ENCODE data around the gene GRK6.

GRK6 gene

DNA sequence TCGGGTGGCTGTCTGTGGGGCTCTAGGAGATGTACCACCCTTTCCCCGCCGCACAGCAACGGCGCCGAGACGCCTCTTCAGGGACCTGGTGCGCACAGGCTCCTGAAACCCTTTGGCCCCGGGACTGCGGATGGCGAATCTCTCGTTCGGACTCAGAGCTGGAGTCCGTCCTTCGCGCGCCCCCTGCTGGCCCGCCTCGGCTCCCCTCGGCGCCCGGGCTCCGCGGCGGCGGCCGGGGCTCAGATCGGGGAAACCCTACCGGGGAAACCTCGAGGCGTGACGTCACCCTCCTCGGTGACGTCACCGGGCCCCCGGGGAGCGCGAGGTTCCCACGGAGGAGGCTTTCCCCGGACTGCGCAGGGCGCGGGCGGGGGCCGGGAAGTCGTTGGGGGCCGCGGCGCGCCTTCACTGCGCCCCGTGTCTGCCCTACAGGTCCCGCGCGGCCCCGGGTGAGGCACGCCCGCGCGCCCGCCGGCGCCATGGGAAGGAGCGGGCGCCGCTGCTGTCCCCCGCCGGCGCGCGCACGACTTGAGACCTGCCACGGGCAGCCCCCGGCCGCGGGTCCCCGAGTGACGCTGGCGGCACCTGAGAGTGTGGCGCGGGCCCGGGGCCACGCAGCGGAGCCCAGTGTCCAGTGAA lies 28.0 kb downstream of the GRK6 start:
- peak; percentile 98 for DNase-seq (ENCODE audit: low spot score)

DNA sequence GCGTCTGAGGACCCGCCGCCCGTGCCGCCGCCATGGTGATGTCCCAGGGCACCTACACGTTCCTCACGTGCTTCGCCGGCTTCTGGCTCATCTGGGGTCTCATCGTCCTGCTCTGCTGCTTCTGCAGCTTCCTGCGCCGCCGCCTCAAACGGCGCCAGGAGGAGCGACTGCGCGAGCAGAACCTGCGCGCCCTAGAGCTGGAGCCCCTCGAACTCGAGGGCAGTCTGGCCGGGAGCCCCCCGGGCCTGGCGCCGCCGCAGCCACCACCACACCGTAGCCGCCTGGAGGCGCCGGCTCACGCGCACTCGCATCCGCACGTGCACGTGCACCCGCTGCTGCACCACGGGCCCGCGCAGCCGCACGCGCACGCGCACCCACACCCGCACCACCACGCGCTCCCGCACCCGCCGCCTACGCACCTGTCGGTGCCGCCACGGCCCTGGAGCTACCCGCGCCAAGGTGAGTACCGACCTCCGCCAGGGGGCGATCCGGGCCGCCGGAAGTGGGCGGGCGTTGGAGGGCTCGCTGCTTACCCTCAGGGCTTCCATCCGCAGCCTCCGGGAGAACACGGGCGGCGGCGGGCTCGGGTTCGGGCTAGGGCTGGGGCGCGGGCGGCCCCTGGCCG lies 28.7 kb downstream of the GRK6 start:
- peak; percentile 77 for DNase-seq (ENCODE audit: low spot score)

DNA sequence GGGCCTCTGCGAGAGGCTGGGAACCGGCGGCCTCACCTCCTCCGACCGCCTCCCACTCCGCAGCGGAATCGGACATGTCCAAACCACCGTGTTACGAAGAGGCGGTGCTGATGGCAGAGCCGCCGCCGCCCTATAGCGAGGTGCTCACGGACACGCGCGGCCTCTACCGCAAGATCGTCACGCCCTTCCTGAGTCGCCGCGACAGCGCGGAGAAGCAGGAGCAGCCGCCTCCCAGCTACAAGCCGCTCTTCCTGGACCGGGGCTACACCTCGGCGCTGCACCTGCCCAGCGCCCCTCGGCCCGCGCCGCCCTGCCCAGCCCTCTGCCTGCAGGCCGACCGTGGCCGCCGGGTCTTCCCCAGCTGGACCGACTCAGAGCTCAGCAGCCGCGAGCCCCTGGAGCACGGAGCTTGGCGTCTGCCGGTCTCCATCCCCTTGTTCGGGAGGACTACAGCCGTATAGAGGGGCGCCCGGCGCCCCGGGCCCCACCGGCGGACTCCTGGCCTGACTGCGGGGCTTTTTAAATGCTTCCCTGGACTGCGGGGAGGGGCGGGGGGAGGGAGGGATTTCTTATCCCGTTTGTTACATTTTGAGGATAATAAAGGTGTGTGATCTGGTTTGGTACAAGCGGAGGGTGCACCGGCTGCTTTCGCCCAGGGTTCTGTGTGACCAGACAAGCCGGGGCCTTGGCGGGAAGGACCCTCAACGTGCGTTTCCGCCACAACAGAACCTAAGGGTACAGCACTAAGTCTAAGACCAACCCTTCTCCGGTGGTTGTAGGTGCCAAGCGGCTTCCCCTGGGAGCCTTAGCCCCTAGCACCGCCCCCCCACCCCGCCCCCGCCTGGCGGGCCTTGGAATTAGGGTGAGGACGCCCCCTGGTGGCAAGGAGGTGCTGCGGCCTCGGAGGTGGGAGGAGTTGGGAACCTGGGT lies 29.4 kb downstream of the GRK6 start:
- peak; percentile 96 for DNase-seq (ENCODE audit: low spot score)

DNA sequence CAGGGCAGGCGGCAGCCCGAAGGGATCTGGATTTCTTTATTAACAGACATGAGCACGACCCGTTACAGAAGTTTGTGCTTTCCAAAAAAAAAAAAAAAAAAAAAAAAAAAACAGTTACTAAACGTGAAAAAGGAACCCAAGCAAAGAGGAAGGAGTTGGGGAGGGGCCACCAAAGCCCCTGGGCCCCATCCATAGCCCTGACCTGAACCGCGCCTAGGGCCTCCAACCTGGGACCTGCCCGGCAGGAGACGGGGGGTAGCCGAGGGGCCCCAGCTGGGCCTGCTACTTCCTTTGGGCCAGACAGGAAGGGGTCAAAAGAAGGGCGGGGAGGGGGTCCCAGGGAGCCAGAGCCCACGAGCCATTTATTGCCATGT lies 30.1 kb downstream of the GRK6 start:
- DNase-seq (ENCODE audit: low spot score), result no peak

DNA sequence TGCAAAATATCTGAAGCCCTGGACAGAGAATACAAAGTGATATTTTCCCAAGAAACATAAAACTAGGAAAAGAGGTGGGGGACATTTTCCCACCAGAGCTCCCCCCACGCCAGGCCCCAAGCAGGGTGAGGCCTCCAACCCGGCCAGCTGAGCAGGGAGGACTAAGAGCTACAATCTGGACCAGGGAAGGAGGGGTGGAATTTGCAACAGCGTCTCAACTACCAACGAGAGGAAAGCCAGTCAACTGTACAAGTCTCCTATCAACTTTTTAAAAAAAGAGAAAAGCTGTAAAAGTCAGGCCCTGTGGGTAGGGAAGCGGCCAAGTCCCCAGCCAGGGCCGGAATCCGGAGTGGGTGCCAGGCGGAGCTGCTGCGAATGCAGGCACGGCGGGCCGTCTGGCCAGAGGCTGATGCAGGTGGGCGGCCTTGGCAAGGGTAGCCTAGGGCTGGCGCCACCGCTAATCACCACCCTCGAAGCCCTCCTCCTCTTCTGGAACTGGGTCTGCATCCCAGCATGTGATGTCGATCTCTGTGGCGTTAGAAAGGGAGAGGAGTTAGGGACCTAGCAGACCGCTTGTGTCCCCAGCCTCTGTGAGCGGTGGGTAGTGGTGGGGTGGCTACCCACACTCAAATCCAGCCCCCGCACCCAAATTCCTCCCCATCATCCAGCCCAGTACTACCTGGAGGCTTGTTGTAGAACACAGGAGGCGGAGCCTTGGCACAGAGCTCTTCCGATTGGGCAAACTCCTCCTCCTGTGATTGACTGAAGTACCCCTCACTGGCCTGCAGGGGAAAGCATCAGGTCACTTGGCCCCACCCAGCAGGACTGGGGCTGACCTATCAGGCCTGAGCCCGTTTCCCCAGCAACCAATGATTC lies 30.7 kb downstream of the GRK6 start:
- DNase-seq (ENCODE audit: low spot score), result peak; percentile 98

DNA sequence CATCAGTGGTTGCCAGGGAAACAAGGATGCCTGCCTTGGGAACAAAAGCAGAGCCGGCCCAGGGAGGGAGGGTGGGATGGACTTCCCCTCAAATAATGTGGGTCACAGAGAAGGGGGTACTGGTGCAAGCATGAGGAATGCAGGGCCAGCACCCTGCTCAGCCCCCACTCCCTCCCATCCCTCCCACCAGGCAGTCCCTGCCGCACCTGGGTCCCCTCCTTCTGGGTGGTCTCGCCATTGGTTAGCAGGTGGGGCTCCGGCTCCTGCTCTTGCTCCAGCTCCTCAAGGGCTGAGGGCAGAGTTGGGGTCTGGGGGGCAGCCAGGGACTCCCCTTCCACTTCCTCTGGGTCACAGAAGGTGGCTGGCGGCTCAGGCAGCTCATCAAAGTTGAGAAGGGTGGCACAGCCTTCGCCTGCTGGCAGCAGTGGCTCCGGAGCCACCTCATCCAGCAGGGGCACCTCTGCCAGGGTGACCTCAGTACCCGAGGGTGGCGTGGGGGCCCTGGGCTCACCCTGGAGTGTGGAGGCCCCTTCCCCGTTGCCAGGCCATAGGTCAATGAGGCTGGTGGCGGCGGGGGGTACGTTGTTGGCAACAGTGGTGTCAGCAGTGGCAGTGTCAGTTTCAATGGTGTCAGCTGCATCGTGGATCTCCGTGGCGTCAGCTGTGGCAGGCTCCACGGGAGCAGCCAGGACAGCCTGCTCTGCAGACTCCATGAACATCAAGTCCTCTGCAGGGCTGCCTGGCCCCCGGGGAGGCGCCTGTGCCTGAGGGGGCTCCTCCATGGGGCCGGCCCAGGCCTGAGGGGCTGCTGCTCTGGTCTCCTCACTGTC lies 31.6 kb downstream of the GRK6 start:
- no peak for DNase-seq (ENCODE audit: low spot score)

DNA sequence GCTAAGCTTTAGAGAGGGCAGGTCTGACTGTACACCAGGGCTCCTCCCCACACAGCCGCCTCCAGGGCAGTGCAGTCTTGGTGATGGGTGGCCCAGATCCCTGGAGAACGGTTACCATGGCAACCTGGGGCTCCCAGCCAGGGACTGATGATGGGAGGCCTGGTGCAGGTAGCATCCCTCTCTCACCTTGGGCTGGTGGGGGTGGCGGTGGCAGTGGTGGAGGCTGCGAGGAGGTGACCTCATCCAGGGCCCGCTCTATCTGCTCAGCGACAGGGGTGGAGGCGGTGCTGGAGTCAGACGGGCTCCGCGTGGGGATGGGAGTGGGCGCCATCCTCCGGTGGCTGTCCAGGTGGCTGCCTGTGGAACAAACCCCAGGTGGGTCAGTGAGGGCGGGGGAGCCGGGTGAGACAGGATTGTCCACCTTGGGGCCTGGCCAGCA lies 32.5 kb downstream of the GRK6 start:
- peak; percentile 60 for DNase-seq (ENCODE audit: low spot score)

DNA sequence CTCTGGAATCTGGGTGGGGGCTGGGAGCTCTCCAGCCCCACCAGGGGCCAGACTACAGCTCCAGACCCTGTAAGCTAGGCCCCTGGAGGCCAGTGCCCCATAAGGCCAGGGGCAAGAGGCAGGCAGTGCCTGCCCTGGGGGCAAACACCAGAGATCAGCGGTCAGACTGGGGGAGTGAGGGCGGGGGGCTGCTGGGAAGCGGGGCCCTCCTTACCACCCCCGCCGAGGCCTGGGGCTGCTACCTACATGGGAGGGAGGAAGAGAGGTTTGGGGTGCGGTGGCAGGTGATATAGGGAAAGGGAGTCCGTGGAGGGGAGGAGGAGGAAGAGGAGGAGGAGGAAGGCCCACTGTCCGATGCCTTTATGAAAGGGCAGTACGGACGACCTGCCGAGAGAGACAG lies 32.9 kb downstream of the GRK6 start:
- no peak for DNase-seq (ENCODE audit: low spot score)

DNA sequence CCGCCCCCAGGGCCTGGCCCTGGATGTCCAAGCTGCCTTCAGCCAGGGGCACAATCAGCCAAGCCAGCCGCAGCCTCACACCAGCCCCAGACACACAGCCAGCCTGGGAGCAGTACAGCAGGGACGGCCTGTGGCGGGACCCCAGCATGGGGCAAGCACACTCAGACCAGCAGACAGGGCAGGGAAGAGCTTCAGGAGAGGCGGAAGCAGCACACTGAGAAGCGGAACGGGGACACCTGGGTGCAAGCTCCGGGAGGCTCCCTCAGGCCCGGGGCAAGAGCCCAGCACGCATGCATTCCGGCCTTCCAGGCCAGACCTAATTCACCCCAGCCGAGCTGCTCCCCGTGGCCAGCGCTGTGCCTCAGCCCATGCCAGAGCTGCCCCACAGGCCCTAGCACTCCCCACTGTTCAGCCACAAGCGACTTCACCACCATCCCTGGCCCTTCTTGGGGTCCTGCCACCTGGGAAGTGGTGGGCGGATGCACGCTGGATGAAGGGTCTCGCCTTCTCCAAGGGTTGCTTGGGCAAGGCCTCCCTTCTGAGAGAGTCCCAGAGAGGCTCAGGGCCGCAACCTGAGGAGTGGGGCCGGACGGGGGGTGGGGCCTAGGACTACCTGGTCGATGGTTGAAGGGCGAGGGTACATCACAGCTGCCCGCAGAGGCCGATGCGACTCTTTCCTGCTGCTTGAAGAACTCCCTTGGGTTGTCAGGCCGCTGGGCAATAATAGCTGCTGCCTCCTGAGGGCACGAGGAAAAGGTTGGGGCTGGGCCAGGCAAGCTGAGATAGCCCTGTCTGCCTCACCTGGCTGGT lies 33.5 kb downstream of the GRK6 start:
- DNase-seq (ENCODE audit: low spot score), result no peak

DNA sequence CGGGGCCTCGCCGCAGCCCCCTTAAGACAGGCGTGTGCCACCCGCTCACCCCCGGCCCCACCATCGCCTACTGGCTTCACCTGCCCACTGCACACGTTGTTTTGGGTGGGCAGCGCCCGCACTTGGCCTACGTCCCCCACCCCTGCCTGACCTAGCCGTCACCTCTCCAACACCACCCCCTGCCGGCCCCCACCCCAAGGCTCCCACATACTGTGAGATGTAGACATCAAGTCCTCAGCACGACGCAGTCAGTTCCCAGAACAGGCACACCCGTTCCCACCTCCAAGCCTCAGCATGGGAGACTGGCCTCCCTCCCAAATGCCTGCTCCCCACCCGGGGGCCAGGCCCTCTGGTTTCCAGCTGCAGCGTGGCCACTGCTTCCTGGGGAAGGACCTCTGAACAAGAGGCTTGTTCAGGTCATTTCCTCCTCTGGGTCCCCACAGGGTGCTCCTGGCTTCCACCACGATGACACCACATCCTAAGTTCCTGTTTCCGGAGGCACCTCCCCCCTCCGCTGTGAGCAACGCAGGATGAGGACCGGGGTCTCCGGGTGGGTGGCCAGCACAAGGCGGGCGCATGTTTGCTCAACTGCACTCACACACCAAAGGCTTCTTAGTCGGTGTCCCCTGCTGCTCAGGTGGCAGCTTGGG lies 35.7 kb downstream of the GRK6 start:
- DNase-seq (ENCODE audit: low spot score), result no peak

DNA sequence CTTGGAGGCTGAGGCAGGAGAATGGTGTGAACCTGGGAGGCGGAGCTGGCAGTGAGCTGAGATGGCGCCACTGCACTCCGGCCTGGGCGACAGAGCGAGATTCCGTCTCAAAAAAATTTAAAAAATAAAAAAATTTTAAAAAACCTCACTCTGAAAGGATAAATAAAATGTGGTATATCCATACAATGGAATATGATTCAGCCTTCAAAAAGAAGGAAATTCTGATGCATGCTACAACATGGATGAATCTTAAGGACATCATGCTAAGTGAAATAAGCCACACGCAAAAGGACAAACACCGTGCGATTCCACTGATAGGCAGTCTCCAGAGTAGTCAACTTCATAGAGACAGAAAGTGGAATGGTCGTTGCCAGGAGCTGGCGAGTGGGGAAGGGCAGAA lies 38.6 kb downstream of the GRK6 start:
- no peak for DNase-seq (ENCODE audit: low spot score)

DNA sequence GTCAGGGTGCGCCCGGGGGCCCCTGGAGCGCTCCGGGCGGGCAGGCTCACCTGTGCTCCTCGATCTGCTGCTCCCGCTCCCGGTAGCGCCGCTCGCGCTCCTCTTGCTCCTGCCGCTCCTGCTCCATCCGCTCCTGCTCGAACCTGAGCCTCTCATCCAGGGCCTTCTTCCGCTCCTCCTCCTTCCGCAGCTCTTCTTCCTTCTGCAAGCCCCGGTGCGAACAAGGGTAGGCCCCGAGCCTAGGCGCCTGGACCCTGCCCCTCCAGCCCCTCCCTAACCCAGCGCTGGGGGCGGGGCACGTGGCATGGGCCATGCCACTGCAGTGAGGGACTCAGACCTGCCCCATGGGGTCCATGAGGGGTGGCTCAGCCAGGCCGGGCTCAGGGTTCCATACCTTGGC lies 40.4 kb downstream of the GRK6 start:
- DNase-seq (ENCODE audit: low spot score), result no peak

DNA sequence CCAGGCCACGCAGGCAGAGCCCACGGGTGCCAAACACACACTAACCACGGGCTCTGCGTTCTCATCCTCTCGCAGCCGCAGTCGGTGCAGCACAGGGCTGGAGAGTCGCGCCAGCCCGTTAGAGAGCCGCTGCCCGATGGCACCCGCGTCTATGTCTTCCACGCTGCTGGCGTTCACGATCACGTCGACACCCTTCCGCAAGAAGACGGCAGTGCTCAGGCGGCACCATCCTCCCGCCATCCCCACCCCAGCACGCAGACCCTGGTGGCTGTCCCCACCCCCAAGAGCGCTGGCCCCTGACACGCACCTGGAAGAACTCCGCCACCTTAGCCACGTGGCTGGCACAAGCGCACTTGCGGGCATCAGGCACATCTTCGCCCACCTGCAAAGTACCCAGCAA lies 41.0 kb downstream of the GRK6 start:
- DNase-seq (ENCODE audit: low spot score), result no peak

DNA sequence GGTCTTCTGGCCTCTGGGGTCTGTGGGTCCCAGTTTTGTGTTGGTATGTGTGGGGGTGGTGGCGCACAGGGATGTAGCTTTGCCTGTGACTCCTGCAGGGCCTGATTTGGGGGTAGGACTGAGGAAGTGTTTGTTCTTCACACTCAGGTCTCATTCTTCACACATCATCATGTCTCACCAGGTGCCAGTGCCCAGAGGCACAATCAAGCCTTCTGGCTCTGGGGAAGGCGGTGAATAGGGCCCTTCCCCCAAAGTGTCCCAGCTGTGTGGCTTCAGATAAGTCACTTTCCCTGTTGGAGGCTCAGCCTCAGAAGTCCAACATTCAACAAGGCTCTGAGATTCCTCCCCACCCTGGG lies 41.8 kb downstream of the GRK6 start:
- DNase-seq (ENCODE audit: low spot score), result no peak

DNA sequence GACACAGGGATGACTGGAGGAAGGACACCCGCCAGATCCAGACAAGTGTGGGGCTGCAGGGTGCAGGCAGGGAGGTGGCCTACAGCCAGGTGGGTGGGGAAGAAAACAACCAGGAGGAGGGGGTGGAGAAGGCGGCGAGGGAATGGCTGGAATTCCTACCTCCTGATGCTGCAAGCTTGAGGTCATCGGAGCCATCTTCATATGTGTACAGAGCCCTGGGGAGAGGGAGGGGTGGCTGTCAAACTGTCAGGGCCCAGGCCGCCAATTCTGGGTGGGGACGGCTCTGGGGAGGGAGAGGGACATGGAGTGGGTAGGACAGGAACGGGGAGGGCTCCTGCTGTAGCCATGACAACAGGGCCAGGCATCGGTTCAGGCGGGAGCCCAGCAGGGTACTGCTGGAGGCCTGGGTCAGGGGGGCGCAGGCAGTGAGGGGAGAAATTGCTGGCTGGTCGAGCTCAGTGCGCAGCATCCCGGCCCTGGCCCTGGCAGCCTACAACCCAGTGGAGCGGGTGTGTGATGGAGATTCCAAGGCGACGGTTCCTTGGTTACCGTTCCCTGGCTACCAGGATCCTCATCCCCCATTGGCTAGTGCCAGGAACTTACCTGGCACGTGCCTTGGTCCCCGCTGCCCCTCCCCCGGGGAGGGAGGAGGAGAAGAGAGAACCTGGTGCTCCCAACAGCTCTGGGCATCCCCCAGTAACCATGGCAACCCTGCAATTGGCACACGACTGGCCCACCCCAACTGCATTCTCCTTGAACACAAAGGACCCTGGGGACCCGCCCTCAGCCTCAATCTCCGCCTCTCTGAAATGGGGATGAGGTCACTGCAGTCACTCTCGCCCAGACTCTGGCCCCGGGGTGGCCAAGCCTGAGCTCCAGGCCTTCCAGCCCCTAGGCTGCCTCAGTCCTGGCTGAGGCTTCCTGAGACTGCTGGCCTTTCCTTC lies 42.5 kb downstream of the GRK6 start:
- DNase-seq (ENCODE audit: low spot score), result peak; percentile 81

DNA sequence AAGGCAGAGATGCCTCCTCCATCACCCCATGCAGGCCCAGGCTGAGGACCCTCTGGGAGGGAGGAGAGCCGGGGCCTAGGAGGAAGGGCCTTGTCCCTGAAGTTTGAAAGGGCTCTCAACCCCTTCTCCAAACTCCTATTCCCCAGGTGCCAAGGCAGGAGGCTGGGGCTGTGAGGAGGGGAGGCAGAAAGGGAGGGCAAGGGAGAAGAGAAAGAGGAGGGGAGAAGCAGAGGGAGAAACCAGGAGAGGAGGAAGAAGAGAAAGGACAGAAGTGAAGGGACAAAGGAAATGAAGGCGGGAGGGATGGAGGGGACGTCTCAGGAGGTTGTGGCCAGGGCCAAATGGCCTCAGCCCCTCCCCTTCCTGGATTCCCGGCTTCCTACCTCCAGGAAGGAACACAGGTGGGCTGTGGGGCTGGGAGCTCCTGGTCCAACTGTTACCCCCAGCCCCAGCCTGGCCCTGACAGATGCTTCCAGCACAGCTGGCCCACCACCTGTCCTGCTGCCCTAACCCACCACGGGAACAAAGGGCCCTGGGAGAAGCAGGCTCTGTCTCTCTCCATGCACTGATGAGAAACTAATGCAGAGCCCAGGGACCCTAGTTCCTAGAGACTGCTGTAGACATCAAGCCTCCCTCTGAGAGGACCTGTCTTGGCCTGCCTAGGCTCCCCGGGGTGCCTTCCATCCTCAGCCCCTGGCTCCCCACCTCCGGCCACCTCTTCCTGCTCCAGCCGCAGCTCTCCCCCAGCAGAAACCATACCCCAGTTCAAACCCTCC lies 43.5 kb downstream of the GRK6 start:
- no peak for DNase-seq (ENCODE audit: low spot score)

DNA sequence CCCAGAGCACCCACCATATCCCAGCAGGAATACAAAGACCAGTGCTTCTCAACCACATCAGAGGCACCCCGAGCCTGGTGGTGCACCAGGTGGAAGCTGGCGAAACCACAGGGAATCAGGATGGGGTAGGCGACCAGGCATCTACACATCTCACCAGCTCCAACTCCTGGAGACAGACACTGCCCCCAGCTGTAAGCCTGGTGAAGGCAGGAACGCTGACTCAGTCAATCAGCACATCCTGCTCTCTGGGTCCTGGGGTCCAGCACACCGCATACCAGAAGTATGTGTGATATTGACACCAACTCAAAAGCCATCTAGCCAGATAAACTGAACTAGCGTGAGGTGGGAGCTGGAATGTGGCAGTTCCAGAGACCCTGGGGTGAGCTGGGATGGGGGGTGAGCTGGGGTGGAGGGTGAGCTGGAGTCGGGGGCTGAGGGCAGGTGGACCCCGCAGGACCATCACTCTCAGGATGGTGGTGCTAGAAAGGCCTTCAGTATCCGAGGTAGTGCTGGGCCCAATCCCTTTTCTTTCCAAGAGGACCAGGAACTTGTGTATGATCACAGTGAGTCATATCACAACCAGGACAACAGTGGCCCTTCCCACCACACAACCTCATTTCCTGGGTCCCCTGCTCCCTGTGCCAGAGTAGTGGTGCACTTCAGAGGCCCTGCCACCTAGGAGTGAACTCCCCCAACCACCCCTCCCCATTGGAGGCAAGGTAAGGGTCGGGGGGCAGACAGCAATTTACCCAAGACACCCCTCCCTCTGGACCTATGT lies 44.5 kb downstream of the GRK6 start:
- peak; percentile 61 for DNase-seq (ENCODE audit: low spot score)
